ENCODE data around the gene DNAH17.

DNAH17 gene

GRCh38 chr17:78414178-78415162 is 162.7 kb downstream of the DNAH17 start:
- Histone ChIP-seq H3K9me3 (ENCODE audit: control insufficient read depth in 1 of 2, low read length in 2 of 2) (no peaks in the 10 kb centered on the region), H3K4me1 (ENCODE audit: control insufficient read depth in 1 of 2, insufficient read depth in 2 of 2, low read length in 2 of 2) (peaks cover 10 to 19% of the 10 kb centered on the region in 2 donors)

GRCh38 chr17:78412403-78412802 is 164.8 kb downstream of the DNAH17 start:
- Histone ChIP-seq H3K27ac (ENCODE audit: low read length) (peak overlapping the region; percentile 49), H3K27me3 (ENCODE audit: low read depth, low read length) (no peaks in the 10 kb centered on the region), H3K4me3 (ENCODE audit: low read depth in 1 of 2, low read length in 2 of 2) (no peak overlapping the region), H3K9me3 (ENCODE audit: control insufficient read depth in 1 of 2, low read length in 2 of 2) (no peaks in the 10 kb centered on the region), H3K36me3 (ENCODE audit: control insufficient read depth in 1 of 2, insufficient read depth in 2 of 2, low read length in 2 of 2) (peaks cover 0 to 2% of the 10 kb centered on the region in 2 donors), H3K4me1 (ENCODE audit: control insufficient read depth in 1 of 2, insufficient read depth in 2 of 2, low read length in 2 of 2) (peaks cover 10 to 19% of the 10 kb centered on the region in 2 donors)

More at GRCh38 chr17:78414178-78415162, 162.7 kb downstream of the DNAH17 start:
- H3K4me3 ChIP-seq (ENCODE audit: low read depth in 1 of 2, low read length in 2 of 2), result no peak overlapping the region
- H3K36me3 ChIP-seq (ENCODE audit: control insufficient read depth in 1 of 2, insufficient read depth in 2 of 2, low read length in 2 of 2), result peaks cover 2% of the 10 kb centered on the region in 2 donors
- H3K27ac ChIP-seq (ENCODE audit: low read length), result peak overlapping the region; percentile 93
- H3K27me3 ChIP-seq (ENCODE audit: low read depth, low read length), result no peaks in the 10 kb centered on the region

GRCh38 chr17:78411241-78411857 is 165.8 kb downstream of the DNAH17 start:
- Histone ChIP-seq H3K27me3 (ENCODE audit: low read depth, low read length) (no peaks in the 10 kb centered on the region), H3K4me3 (ENCODE audit: low read depth in 1 of 2, low read length in 2 of 2) (no peak overlapping the region), H3K27ac (ENCODE audit: low read length) (peak overlapping the region; percentile 31), H3K9me3 (ENCODE audit: control insufficient read depth in 1 of 2, low read length in 2 of 2) (no peaks in the 10 kb centered on the region), H3K4me1 (ENCODE audit: control insufficient read depth in 1 of 2, insufficient read depth in 2 of 2, low read length in 2 of 2) (peaks cover 9 to 11% of the 10 kb centered on the region in 2 donors), H3K36me3 (ENCODE audit: control insufficient read depth in 1 of 2, insufficient read depth in 2 of 2, low read length in 2 of 2) (peaks cover 5 to 6% of the 10 kb centered on the region in 2 donors)

- Histone ChIP-seq H3K9me3 (ENCODE audit: control insufficient read depth in 1 of 2, low read length in 2 of 2) (no peaks in the 10 kb centered on the region), H3K36me3 (ENCODE audit: control insufficient read depth in 1 of 2, insufficient read depth in 2 of 2, low read length in 2 of 2) (peaks cover 10 to 20% of the 10 kb centered on the region in 2 donors), H3K4me1 (ENCODE audit: control insufficient read depth in 1 of 2, insufficient read depth in 2 of 2, low read length in 2 of 2) (peaks cover 0 to 2% of the 10 kb centered on the region in 2 donors), H3K4me3 (ENCODE audit: low read depth in 1 of 2, low read length in 2 of 2) (no peak overlapping the region), H3K27me3 (ENCODE audit: low read depth, low read length) (no peaks in the 10 kb centered on the region), H3K27ac (ENCODE audit: low read length) (peak overlapping the region; percentile 33)
These were observed 167.8 kb downstream of the DNAH17 start for GRCh38 chr17:78409191-78409928.

GRCh38 chr17:78408476-78409050 is 168.6 kb downstream of the DNAH17 start:
- Histone ChIP-seq H3K4me3 (ENCODE audit: low read depth in 1 of 2, low read length in 2 of 2) (no peak overlapping the region), H3K27ac (ENCODE audit: low read length) (peak overlapping the region; percentile 40), H3K27me3 (ENCODE audit: low read depth, low read length) (no peaks in the 10 kb centered on the region), H3K36me3 (ENCODE audit: control insufficient read depth in 1 of 2, insufficient read depth in 2 of 2, low read length in 2 of 2) (peaks cover 18 to 24% of the 10 kb centered on the region in 2 donors), H3K9me3 (ENCODE audit: control insufficient read depth in 1 of 2, low read length in 2 of 2) (no peaks in the 10 kb centered on the region), H3K4me1 (ENCODE audit: control insufficient read depth in 1 of 2, insufficient read depth in 2 of 2, low read length in 2 of 2) (peaks cover 0 to 2% of the 10 kb centered on the region in 2 donors)

- no peak overlapping the region for H3K4me3 ChIP-seq (ENCODE audit: low read depth in 1 of 2, low read length in 2 of 2)
- H3K27me3 ChIP-seq (ENCODE audit: low read depth, low read length), result no peaks in the 10 kb centered on the region
- no peaks in the 10 kb centered on the region for H3K9me3 ChIP-seq (ENCODE audit: control insufficient read depth in 1 of 2, low read length in 2 of 2)
- H3K4me1 ChIP-seq (ENCODE audit: control insufficient read depth in 1 of 2, insufficient read depth in 2 of 2, low read length in 2 of 2), result peaks cover 0 to 2% of the 10 kb centered on the region in 2 donors
- peaks cover 27 to 34% of the 10 kb centered on the region in 2 donors for H3K36me3 ChIP-seq (ENCODE audit: control insufficient read depth in 1 of 2, insufficient read depth in 2 of 2, low read length in 2 of 2)
- no peak overlapping the region for H3K27ac ChIP-seq (ENCODE audit: low read length)
These were observed 169.7 kb downstream of the DNAH17 start for GRCh38 chr17:78407387-78408000.

- no peak overlapping the region for H3K27ac ChIP-seq (ENCODE audit: low read length)
- peaks cover 0 to 2% of the 10 kb centered on the region in 2 donors for H3K4me1 ChIP-seq (ENCODE audit: control insufficient read depth in 1 of 2, insufficient read depth in 2 of 2, low read length in 2 of 2)
- no peaks in the 10 kb centered on the region for H3K9me3 ChIP-seq (ENCODE audit: control insufficient read depth in 1 of 2, low read length in 2 of 2)
- no peak overlapping the region for H3K4me3 ChIP-seq (ENCODE audit: low read depth in 1 of 2, low read length in 2 of 2)
- H3K27me3 ChIP-seq (ENCODE audit: low read depth, low read length), result no peaks in the 10 kb centered on the region
- peaks cover 29 to 35% of the 10 kb centered on the region in 2 donors for H3K36me3 ChIP-seq (ENCODE audit: control insufficient read depth in 1 of 2, insufficient read depth in 2 of 2, low read length in 2 of 2)
These were observed 170.3 kb downstream of the DNAH17 start for GRCh38 chr17:78406920-78407319.

- H3K36me3 ChIP-seq (ENCODE audit: control insufficient read depth in 1 of 2, insufficient read depth in 2 of 2, low read length in 2 of 2), result peaks cover 33 to 39% of the 10 kb centered on the region in 2 donors
- no peak overlapping the region for H3K4me3 ChIP-seq (ENCODE audit: low read depth in 1 of 2, low read length in 2 of 2)
- H3K4me1 ChIP-seq (ENCODE audit: control insufficient read depth in 1 of 2, insufficient read depth in 2 of 2, low read length in 2 of 2), result peaks cover 0 to 2% of the 10 kb centered on the region in 2 donors
- H3K9me3 ChIP-seq (ENCODE audit: control insufficient read depth in 1 of 2, low read length in 2 of 2), result no peaks in the 10 kb centered on the region
- no peak overlapping the region for H3K27ac ChIP-seq (ENCODE audit: low read length)
- no peaks in the 10 kb centered on the region for H3K27me3 ChIP-seq (ENCODE audit: low read depth, low read length)
These were observed 170.8 kb downstream of the DNAH17 start for GRCh38 chr17:78406396-78406795.

- Histone ChIP-seq H3K4me1 (ENCODE audit: control insufficient read depth in 1 of 2, insufficient read depth in 2 of 2, low read length in 2 of 2) (no peaks in the 10 kb centered on the region), H3K27ac (ENCODE audit: low read length) (no peak overlapping the region), H3K27me3 (ENCODE audit: low read depth, low read length) (no peaks in the 10 kb centered on the region), H3K36me3 (ENCODE audit: control insufficient read depth in 1 of 2, insufficient read depth in 2 of 2, low read length in 2 of 2) (peaks cover 59 to 63% of the 10 kb centered on the region in 2 donors), H3K9me3 (ENCODE audit: control insufficient read depth in 1 of 2, low read length in 2 of 2) (no peaks in the 10 kb centered on the region), H3K4me3 (ENCODE audit: low read depth in 1 of 2, low read length in 2 of 2) (no peak overlapping the region)
These were observed 173.4 kb downstream of the DNAH17 start for GRCh38 chr17:78403822-78404221.

- no peak overlapping the region for H3K4me3 ChIP-seq (ENCODE audit: low read depth in 1 of 2, low read length in 2 of 2)
- H3K9me3 ChIP-seq (ENCODE audit: control insufficient read depth in 1 of 2, low read length in 2 of 2), result no peaks in the 10 kb centered on the region
- H3K27me3 ChIP-seq (ENCODE audit: low read depth, low read length), result no peaks in the 10 kb centered on the region
- H3K4me1 ChIP-seq (ENCODE audit: control insufficient read depth in 1 of 2, insufficient read depth in 2 of 2, low read length in 2 of 2), result no peaks in the 10 kb centered on the region
- no peak overlapping the region for H3K27ac ChIP-seq (ENCODE audit: low read length)
- peaks cover 66 to 70% of the 10 kb centered on the region in 2 donors for H3K36me3 ChIP-seq (ENCODE audit: control insufficient read depth in 1 of 2, insufficient read depth in 2 of 2, low read length in 2 of 2)
These were observed 175.3 kb downstream of the DNAH17 start for GRCh38 chr17:78401891-78402290.
